RWPE2 (cell line): ENCODE results near the gene AIMP1.
"Not testable (repeated sequence)": the region's sequence is repeated elsewhere in the genome, so short reads cannot be mapped to it uniquely, and the experiment has no call there.

ENCODE experiments used
- ATAC-seq: fragments of 200-7000 bp; cut with Tn5 transposase; 3 replicates; pipeline ENCODE4 v1.9.1; 2021; ENCODE audit warnings: low read depth
- DNase-seq: peaks from one replicate; pipeline ENCODE4 v3.0.0-alpha.2; 2020; ENCODE audit warnings: low spot score
- H3K27ac ChIP-seq: fragments of 450-650 bp; 2 replicates; pipeline ENCODE4 v1.5.1; 2017; ENCODE audit warnings: mild to moderate bottlenecking; ENCODE audit not compliant: poor library complexity, severe bottlenecking
- H3K27me3 ChIP-seq: fragments of 250-450 bp; sonication (Bioruptor Pico); 2 replicates; pipeline ENCODE4 v1.5.1; 2021; ENCODE audit warnings: mild to moderate bottlenecking, moderate library complexity; ENCODE audit not compliant: insufficient read depth, poor library complexity, severe bottlenecking
- H3K36me3 ChIP-seq: fragments of 250-450 bp; sonication (Bioruptor Pico); 2 replicates; pipeline ENCODE4 v1.5.1; 2020; ENCODE audit warnings: low read depth, mild to moderate bottlenecking, moderate library complexity
- H3K4me1 ChIP-seq: fragments of 250-450 bp; sonication (Bioruptor Pico); 2 replicates; pipeline ENCODE4 v1.5.1; 2021; ENCODE audit warnings: mild to moderate bottlenecking, moderate library complexity; ENCODE audit not compliant: insufficient read depth, poor library complexity, severe bottlenecking
- H3K4me3 ChIP-seq: fragments of 250-450 bp; sonication (Bioruptor Pico); 2 replicates; pipeline ENCODE4 v1.5.1; 2021; ENCODE audit warnings: mild to moderate bottlenecking, moderate library complexity; ENCODE audit not compliant: severe bottlenecking
- H3K9me3 ChIP-seq: fragments of 250-450 bp; sonication (Bioruptor Pico); 2 replicates; pipeline ENCODE4 v1.5.1; 2021; ENCODE audit warnings: mild to moderate bottlenecking, moderate library complexity; ENCODE audit not compliant: severe bottlenecking
- TF ChIP-seq, protein P1 (sequence below): fragments of 450-650 bp; IDR thresholded peaks from one replicate; pipeline ENCODE4 v1.5.1; 2017; ENCODE audit warnings: mild to moderate bottlenecking, moderate library complexity; ENCODE audit not compliant: poor library complexity, severe bottlenecking

AIMP1 gene

DNA sequence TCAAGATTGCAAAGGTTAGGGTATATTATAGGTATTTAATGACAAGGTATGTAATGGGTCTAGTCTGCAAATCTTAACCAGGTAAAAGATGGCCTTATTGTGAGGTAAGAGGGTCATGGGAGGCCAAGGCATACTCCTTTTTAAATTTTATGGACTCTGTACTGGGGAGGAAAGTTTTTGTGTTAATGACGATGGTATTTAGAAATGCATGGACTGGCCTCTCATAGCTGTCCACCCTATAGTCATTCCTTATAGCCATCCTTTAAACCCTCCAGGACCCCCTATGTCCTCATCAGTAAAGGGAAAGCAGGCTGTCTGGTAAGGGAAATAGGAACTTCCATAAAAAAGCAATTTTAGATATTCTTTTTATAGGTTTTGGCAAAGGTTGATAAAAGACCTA is 1.5 kb downstream of the AIMP1 start:
- no peak for DNase-seq
- peaks cover 19% of the 10 kb centered on the region for H3K4me1 ChIP-seq
- TF ChIP-seq, protein P1, sequence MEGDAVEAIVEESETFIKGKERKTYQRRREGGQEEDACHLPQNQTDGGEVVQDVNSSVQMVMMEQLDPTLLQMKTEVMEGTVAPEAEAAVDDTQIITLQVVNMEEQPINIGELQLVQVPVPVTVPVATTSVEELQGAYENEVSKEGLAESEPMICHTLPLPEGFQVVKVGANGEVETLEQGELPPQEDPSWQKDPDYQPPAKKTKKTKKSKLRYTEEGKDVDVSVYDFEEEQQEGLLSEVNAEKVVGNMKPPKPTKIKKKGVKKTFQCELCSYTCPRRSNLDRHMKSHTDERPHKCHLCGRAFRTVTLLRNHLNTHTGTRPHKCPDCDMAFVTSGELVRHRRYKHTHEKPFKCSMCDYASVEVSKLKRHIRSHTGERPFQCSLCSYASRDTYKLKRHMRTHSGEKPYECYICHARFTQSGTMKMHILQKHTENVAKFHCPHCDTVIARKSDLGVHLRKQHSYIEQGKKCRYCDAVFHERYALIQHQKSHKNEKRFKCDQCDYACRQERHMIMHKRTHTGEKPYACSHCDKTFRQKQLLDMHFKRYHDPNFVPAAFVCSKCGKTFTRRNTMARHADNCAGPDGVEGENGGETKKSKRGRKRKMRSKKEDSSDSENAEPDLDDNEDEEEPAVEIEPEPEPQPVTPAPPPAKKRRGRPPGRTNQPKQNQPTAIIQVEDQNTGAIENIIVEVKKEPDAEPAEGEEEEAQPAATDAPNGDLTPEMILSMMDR, result no peak
- no peak for ATAC-seq
- H3K27me3 ChIP-seq, result no peaks in the 10 kb centered on the region
- no peak overlapping the region for H3K27ac ChIP-seq
- peaks cover 21% of the 10 kb centered on the region for H3K36me3 ChIP-seq
- H3K9me3 ChIP-seq, result no peaks in the 10 kb centered on the region
- H3K4me3 ChIP-seq, result peak overlapping the region; percentile 80

DNA sequence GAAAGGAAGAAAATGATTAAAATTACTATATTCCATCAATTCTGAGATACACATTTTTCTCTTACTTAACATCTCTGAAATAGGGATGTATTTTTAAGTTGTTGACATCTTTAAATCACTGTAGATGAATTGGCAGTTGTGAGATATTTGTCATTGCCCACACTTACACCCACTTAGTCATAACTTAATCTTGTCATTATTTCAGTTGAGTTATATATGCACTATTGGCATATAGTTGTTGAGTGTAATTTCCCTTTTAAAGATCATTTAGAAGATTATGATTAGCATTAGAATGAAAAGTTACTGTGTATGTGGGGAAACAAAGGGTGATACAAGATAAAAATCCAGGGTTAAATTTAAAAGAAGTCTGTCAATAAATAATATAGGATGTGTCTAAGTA is 2.2 kb downstream of the AIMP1 start:
- ATAC-seq (no peak), DNase-seq (no peak)
- Histone ChIP-seq H3K4me3 (no peak overlapping the region), H3K27me3 (no peaks in the 10 kb centered on the region), H3K4me1 (peaks cover 19% of the 10 kb centered on the region), H3K36me3 (peaks cover 25% of the 10 kb centered on the region), H3K27ac (no peak overlapping the region), H3K9me3 (no peaks in the 10 kb centered on the region)
- TF ChIP-seq, protein P1, result no peak

DNA sequence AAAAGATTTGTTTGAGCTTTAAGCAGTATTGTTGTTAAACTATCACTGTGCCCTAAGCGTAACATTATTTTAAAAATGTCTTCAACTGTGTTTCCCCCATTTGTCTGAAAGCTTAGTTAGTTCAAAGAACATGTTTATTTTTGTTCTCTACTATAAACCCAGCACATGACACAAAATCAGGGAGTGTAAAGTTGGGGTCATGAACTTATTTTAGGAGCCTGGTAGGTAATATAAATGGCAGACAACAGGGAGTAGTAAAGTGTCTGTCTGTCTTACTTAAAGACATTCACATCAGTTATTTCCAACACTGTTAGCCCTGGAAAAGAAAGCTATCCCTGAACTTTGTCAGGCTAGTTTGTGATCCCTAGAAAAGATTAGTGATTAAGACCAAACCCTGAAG is 3.9 kb downstream of the AIMP1 start:
- H3K4me1 ChIP-seq, result peaks cover 17% of the 10 kb centered on the region
- H3K27ac ChIP-seq, result no peak overlapping the region
- DNase-seq, result no peak
- H3K36me3 ChIP-seq, result peaks cover 42% of the 10 kb centered on the region
- no peak for ATAC-seq
- no peaks in the 10 kb centered on the region for H3K9me3 ChIP-seq
- TF ChIP-seq, protein P1, result no peak
- H3K4me3 ChIP-seq, result no peak overlapping the region
- no peaks in the 10 kb centered on the region for H3K27me3 ChIP-seq

DNA sequence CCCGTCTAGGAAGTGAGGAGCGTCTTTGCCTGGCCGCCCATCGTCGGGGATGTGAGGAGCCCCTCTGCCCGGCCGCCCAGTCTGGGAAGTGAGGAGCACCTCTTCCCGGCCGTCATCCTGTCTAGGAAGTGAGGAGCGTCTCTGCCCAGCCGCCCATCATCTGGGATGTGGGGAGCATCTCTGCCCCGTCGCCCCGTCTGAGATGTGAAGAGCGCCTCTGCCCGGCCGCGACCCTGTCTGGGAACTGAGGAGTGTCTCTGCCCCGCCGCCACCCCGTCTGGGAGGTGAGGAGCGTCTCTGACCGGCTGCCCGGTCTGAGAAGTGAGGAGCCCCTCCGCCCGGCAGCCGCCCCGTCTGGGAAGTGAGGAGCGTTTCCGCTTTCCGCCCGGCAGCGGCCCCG is 4.8 kb downstream of the AIMP1 start:
- not testable (repeated sequence) for H3K9me3 ChIP-seq, ATAC-seq, H3K27ac ChIP-seq, H3K4me3 ChIP-seq, DNase-seq, H3K27me3 ChIP-seq
- Histone ChIP-seq H3K36me3 (peaks cover 52% of the 10 kb centered on the region), H3K4me1 (peaks cover 23% of the 10 kb centered on the region)

DNA sequence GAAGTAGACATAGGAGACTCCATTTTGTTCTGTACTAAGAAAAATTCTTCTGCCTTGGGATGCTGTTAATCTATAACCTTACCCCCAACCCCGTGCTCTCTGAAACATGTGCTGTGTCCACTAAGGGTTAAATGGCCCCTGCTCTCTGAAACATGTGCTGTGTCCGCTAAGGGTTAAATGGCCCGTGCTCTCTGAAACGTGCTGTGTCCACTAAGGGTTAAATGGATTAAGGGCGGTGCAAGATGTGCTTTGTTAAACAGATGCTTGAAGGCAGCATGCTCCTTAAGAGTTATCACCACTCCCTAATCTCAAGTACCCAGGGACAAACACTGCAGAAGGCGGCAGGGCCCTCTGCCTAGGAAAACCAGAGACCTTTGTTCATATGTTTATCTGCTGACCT is 5.5 kb downstream of the AIMP1 start:
- Histone ChIP-seq H3K36me3 (peaks cover 58% of the 10 kb centered on the region), H3K4me1 (peaks cover 23% of the 10 kb centered on the region)
- H3K27ac ChIP-seq, ATAC-seq, H3K27me3 ChIP-seq, H3K4me3 ChIP-seq, H3K9me3 ChIP-seq, DNase-seq: not testable (repeated sequence)

DNA sequence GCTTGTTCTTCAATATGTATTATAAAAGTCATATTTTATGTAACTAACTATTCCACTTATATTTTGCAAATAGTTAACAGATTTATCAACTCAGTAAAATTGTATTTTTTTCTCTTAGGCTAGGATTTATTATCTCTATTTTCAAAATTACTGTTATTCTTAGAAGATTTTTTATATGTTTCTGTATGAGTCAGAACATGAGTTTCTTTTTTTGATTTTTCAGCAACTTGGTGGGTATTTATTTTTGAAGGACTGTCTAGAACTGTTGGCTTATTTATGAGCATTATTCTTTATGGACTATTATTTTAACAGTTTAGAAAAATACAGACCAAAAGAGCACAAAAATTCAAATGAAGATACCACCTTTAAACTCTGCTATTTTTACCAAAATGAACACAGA is 6.8 kb downstream of the AIMP1 start:
- Histone ChIP-seq H3K4me1 (peaks cover 14% of the 10 kb centered on the region), H3K27ac (no peak overlapping the region), H3K36me3 (peaks cover 71% of the 10 kb centered on the region), H3K4me3 (no peak overlapping the region), H3K27me3 (no peaks in the 10 kb centered on the region), H3K9me3 (no peaks in the 10 kb centered on the region)
- TF ChIP-seq, protein P1, result no peak
- ATAC-seq (no peak), DNase-seq (no peak)
